NCI-H146 (cell line): ENCODE results near the gene CDT1.

Source experiments
- DNase-seq: peaks from one replicate; lab custom pipeline; 2025; lab: John Stamatoyannopoulos, UW

Gene CDT1

GRCh38 chr16:88838566-88838965 lies 35.0 kb downstream of the CDT1 start:
- DNase-seq: no peak

- DNase-seq: no peak
Observed at GRCh38 chr16:88839026-88839529, 35.5 kb downstream of the CDT1 start.

- no peak for DNase-seq
Observed at GRCh38 chr16:88839745-88840599, 36.4 kb downstream of the CDT1 start.

GRCh38 chr16:88840600-88841215 lies 37.1 kb downstream of the CDT1 start:
- no peak for DNase-seq

GRCh38 chr16:88841521-88842307 lies 38.1 kb downstream of the CDT1 start:
- DNase-seq: no peak

- DNase-seq: no peak
Observed at GRCh38 chr16:88842308-88842756, 38.7 kb downstream of the CDT1 start.

GRCh38 chr16:88842806-88843205 lies 39.2 kb downstream of the CDT1 start:
- no peak for DNase-seq

GRCh38 chr16:88843256-88843655 lies 39.7 kb downstream of the CDT1 start:
- DNase-seq: no peak

GRCh38 chr16:88844419-88845036 lies 40.9 kb downstream of the CDT1 start:
- no peak for DNase-seq

GRCh38 chr16:88846088-88846487 lies 42.5 kb downstream of the CDT1 start:
- DNase-seq: no peak

- no peak for DNase-seq
Observed at GRCh38 chr16:88847654-88848053, 44.1 kb downstream of the CDT1 start.

- no peak for DNase-seq
Observed at GRCh38 chr16:88848557-88848956, 45.0 kb downstream of the CDT1 start.

- DNase-seq: no peak
Observed at GRCh38 chr16:88850531-88851199, 47.1 kb downstream of the CDT1 start.

GRCh38 chr16:88851616-88852015 lies 48.0 kb downstream of the CDT1 start:
- DNase-seq: no peak

GRCh38 chr16:88853325-88853941 lies 49.8 kb downstream of the CDT1 start:
- DNase-seq: no peak

GRCh38 chr16:88854306-88855111 lies 50.9 kb downstream of the CDT1 start:
- DNase-seq: no peak

GRCh38 chr16:88855176-88855575 lies 51.6 kb downstream of the CDT1 start:
- DNase-seq: no peak

- DNase-seq: no peak
Observed at GRCh38 chr16:88855736-88856121, 52.1 kb downstream of the CDT1 start.

GRCh38 chr16:88856122-88856827 lies 52.7 kb downstream of the CDT1 start:
- DNase-seq: peak; percentile 12
